Limb (tissue), 2 donors: ENCODE data around the gene MCF2L.
"Not testable (repeated sequence)": the region's sequence is repeated elsewhere in the genome, so short reads cannot be mapped to it uniquely, and the experiment has no call there.

Experiments
- DNase-seq, 2 donors: peaks; one replicate each; pipeline ENCODE4 v3.0.0-alpha.2; 2016; ENCODE audit errors: extremely low spot score in 2 of 2

The MCF2L gene

GRCh38 chr13:113064534-113065405 is 95.8 kb downstream of the MCF2L start:
- DNase-seq: no peak

- DNase-seq: no peak
Measured at GRCh38 chr13:113065406-113066141, 96.6 kb downstream of the MCF2L start.

GRCh38 chr13:113066142-113066455 is 97.1 kb downstream of the MCF2L start:
- DNase-seq: no peak

DNA sequence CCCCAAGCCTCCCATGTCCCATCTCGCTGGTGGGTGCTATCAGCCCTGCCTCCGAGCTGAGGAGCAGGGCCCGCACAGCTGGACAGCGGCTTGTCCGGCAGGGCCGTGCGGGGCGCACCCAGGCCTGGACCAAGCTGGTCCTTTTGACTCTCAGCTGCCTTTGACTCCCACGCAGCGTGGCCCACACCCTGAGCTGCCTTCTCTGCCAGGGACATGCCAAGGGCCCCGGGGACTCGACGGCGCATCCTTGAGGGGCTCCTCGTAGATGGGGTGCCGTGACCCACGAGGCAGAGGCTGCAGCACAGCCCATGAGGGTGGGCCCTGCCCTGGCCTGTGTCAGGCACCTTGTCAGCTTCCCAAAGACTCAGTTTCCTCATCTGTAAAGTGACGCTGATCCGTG is 97.7 kb downstream of the MCF2L start:
- DNase-seq: no peak

DNA sequence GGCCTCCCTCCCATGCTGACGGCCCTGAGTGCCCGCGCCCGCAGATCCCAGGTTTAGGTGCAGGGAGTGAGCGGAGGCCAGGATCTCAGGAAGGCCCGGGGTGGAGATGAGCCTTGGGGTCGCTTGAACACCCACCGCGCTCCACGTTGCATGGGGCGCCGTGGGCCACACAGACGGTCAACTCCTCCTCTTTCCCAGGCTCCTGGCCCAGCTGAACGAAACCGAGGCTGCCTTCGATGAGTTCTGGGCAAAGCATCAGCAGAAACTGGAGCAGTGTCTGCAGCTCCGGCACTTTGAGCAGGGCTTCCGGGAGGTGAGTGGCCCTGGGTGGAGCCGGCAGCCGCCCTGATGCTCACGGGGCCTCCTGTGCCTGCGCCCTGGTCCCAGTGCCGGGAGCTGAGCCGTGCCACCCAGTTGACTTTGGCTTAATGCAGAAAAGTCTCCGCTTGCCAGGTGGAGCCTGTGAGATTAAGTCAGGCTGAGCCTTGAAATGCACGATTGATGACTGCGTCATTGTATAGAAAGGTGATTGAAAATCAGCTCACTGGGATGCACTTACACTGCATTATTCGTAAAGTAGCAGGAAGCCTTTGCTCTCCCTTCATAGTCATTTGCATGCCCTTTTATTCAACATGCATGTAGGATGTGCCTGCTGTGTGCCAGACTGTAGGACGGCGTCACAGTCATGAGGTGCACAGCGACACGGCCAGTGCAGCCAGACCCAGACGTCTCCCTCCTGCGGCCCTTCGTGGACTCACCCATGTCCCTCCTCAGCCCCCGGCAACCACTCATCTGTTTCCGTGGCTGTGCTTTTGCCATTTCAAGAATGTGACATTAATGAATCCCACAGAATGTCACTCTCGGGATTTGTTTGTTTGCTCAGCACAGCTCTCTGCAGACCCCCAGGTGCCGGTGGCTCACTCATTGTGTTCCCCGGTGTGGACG is 101.1 kb downstream of the MCF2L start:
- DNase-seq: no peak

GRCh38 chr13:113070855-113071254 is 101.8 kb downstream of the MCF2L start:
- no peak for DNase-seq

DNA sequence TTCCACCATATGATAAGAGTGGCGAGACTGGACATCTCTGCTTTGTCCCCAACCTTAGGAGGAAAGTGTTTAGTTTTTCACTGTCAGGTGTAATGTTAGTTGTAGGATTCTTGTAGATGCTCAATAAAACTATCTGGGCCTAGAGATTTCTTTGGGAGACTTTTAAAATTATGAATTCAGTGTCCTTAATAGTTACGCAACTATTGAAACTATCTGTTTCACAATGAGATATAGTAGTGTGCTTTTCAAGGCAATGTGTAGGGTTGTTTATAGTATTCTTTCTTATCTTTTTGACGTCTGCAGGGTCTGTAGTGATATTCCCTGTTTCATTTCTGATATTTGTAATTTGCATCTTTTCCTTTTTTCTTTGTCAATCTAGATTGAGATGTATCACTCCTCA is 103.4 kb downstream of the MCF2L start:
- no peak for DNase-seq

GRCh38 chr13:113073942-113074341 is 104.9 kb downstream of the MCF2L start:
- DNase-seq: no peak

DNA sequence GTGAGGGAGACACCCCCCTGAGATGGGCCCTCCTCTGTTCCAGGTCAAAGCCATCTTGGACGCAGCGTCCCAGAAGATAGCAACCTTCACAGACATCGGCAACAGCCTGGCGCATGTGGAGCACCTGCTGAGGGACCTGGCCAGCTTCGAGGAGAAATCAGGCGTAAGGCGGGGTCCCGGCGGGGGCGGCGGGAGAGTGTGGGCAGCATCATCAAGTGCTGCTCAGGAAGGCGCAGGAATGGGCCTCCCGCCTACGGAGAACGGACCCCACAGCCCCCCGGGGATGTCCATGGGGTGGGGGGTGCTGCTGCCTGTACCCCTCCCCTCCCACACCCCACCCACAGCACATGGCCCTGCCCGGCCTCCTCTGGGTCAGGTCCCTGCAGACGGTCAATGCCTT is 105.4 kb downstream of the MCF2L start:
- no peak for DNase-seq

DNA sequence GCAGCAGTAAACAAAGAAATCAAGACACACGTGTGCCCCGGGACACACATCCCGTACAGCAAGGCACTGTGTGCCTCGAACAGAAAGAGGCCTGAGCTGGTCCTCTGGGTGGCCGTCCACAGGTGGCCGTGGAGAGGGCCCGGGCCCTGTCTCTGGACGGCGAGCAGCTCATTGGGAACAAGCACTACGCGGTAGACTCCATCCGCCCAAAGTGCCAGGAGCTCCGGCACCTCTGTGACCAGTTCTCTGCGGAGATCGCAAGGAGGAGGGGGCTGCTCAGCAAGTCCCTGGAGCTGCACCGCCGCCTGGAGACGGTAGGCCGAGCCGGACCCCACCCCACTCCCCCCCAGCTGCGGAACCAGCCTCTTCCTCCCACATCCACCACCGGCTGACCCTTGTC is 105.9 kb downstream of the MCF2L start:
- no peak for DNase-seq

DNA sequence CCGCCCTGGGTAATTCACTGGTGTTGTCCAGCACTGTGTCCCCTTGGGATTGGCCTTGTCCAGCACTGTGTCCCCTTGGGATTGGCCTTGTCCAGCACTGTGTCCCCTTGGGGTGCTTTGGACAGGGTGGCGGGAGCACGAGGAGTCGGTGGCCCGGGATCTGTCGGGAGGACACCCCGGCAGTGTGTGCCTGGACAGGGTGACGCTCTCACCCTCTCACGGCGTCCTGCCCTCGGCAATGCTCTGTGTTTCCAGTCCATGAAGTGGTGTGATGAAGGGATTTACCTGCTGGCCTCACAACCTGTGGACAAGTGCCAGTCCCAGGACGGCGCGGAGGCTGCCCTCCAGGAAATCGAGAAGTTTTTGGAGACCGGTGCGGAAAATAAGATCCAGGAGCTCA is 106.7 kb downstream of the MCF2L start:
- no peak for DNase-seq

DNA sequence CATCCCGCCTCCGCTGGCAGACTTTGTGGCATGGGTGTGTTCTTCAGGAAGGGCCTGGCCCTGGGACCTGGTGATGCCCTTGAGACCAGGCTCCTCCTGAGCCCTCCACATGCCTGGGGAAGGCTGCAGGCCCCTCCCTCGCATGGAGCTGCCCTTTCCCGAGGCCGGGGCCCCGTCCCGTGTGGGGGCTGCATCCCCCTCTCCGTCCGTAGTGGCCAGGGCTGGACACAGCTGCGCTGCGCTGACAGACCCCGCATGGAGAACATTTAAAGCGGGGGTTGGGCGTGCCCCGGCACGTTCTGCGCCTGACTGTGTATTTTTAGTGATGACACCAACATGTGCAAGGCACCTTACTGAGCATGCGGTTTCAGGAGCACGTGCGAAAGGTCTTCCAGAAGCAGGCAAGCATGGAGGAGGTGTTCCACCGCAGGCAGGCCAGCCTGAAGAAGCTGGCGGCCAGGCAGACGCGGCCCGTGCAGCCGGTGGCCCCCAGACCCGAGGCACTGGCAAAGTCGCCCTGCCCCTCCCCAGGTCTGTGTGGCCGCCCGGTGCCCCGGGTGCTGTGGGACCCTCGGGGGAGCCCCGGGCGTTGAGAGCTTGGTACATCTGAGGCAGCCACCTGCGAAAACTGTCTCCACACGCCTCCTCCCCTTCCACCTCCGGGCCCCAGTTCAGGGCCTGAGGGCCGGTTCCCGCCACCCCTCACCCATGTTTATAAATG is 107.8 kb downstream of the MCF2L start:
- DNase-seq: no peak

DNA sequence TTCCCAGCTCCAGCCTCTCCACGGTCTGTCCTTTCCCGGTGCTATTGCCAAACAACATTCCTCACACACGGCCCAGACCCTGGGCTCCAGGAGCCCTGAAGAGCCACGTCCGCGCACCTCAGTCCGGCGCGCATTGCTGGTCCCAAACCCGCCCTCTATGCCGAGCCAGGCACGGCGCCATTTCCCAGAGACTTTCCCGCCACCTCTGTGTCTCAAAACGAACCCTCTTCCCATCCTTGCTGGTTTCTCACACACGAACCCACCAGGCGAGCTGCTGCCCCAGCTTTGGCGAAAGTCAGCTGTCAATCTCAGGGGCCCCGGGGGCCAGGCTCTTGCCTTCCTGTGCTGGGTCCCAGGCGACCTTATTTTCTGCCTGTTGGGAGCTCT is 108.5 kb downstream of the MCF2L start:
- no peak for DNase-seq

GRCh38 chr13:113077953-113078901 is 109.2 kb downstream of the MCF2L start:
- no peak for DNase-seq

DNA sequence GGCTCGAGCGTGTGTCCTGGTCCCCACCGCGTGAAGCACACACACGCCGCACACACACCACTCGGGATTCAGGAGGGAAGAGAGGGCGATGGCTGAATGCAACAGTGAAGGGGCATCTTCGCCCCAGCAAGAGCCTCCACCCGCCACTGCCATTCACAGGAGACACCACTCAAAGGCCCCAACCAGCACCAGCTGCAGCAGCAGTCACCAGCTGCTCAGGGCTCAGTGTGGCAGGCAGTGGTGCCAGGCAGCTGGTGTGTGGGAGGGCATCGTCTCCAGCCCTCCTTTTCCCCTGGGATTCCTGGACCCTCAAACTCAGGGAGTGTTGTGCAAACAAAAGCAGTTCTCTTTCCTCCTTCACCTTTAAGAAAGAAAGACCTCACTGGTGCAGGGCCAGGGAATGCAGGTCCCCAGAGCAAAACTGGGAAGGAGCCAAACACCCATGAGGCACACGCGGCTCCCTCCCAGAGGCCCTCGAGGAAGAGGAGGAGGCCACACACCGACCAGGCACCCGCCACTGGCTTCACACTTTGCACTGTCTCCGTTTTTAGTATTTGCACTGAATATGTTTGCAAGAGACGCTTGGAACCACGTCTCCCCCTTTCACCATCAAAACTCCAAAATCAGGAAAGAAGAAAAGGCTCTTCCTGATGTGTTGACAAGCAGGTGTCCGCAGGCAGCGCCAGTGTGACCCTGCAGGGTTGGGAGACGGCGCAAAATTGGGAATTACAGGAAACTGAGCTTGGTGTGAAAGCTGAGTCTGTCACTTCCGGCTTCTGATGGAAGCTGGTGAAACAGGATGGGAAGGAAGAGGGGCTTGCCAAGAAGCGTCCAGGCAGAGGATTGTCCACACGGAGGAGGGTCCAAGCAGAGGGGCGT is 110.1 kb downstream of the MCF2L start:
- no peak for DNase-seq

DNA sequence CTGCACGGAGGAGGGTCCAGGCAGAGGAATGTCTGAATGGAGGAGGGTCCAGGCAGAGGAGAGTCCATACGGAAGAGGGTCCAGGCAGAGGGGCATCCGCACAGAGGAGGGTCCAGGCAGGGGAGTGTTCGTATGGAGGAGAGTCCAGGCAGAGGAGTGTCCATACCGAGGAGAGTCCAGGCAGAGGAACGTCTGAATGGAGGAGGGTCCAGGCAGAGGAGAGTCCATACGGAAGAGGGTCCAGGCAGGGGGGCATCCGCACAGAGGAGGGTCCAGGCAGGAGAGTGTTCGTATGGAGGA is 110.7 kb downstream of the MCF2L start:
- not testable (repeated sequence) for DNase-seq

DNA sequence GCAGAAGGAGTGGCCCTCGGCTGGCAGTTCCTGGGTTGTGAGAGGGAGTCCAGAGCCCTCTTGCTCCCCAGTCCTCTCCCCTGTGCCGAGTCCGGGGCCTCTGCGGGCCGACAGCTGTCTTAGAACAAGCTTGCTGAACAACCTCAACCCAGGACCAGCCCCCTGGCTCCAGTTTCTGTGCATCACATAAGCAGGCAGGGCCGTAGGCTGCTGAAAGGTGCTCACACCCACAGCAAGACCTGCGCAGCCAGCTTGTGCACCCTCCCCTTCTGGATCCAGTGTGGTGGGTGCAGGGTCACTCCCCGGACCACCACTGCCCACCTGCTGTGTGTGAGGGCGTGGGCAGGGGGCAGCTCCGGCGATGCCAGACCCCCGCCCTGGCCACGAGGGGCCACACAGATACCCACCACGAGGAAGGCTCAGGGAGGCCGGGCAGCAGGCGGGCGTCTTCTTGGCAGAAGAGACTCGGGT is 111.4 kb downstream of the MCF2L start:
- DNase-seq: no peak

- DNase-seq: no peak
Measured at GRCh38 chr13:113080901-113081521, 112.0 kb downstream of the MCF2L start.
